CD4-positive, alpha-beta memory T cell (primary cell): ENCODE results near the gene KPNB1. TPM values are rescaled to one million over a fixed set of nuclear protein-coding genes. Genes with fewer than 3 reads are reported as not detected.
"Not testable (repeated sequence)": the region's sequence is repeated elsewhere in the genome, so short reads cannot be mapped to it uniquely, and the experiment has no call there.

Experiments used
- CTCF ChIA-PET: fragments of 350-600 bp; sonication (Branson Sonifier 250); formaldehyde crosslinking; loops from one replicate; lab custom pipeline; 2021; ENCODE audit warnings: inconsistent platforms; ENCODE audit not compliant: partially characterized antibody; lab: Charles Lee
- POLR2A ChIA-PET: fragments of 350-600 bp; sonication (Branson Sonifier 250); formaldehyde crosslinking; loops from one replicate; lab custom pipeline; 2021; ENCODE audit not compliant: partially characterized antibody; lab: Charles Lee
- DNase-seq, 5 donors: peaks; one replicate each; pipeline versions ENCODE4 v3.0.0 to v3.0.0-alpha.2; 2020 to 2022; ENCODE audit warnings: mixed read lengths in 1 of 5
- H3K27ac ChIP-seq: one replicate; pipeline ENCODE4 v1.7.0; 2013; ENCODE audit warnings: low read depth, low read length
- H3K27me3 ChIP-seq: 2 replicates; pipeline ENCODE4 v1.7.0; 2013; ENCODE audit warnings: mild to moderate bottlenecking, low read length, moderate library complexity; ENCODE audit not compliant: insufficient read depth
- H3K36me3 ChIP-seq: 2 replicates; pipeline ENCODE4 v1.7.0; 2013; ENCODE audit warnings: mild to moderate bottlenecking, low read length, moderate library complexity; ENCODE audit not compliant: insufficient read depth
- H3K4me1 ChIP-seq: 2 replicates; pipeline ENCODE4 v1.7.0; 2013; ENCODE audit warnings: mild to moderate bottlenecking, low read length, moderate library complexity; ENCODE audit not compliant: insufficient read depth
- H3K4me3 ChIP-seq, 2 donors: one replicate each; pipeline ENCODE4 v1.7.0; 2013; ENCODE audit warnings: low read length in 2 of 2, mild to moderate bottlenecking in 1 of 2
- H3K9me3 ChIP-seq, 2 donors: one replicate each; pipeline ENCODE4 v1.7.0; 2013; ENCODE audit warnings: low read length in 2 of 2, control low read depth in 1 of 2; ENCODE audit not compliant: control insufficient read depth in 1 of 2
- H3K27ac Mint-ChIP-seq, 7 donors: one replicate each; pipeline ENCODE4 v1.8.0; 2020 to 2021; ENCODE audit warnings: mixed read lengths in 7 of 7, mild to moderate bottlenecking in 6 of 7, inconsistent platforms in 3 of 7, moderate library complexity in 3 of 7
- H3K27me3 Mint-ChIP-seq, 2 donors: one replicate each; pipeline ENCODE4 v1.8.0; 2020 to 2021; ENCODE audit warnings: mixed read lengths in 2 of 2
- H3K36me3 Mint-ChIP-seq, 2 donors: one replicate each; pipeline ENCODE4 v1.8.0; 2020 to 2021; ENCODE audit warnings: mixed read lengths in 2 of 2, inconsistent platforms in 1 of 2, mild to moderate bottlenecking in 1 of 2
- H3K4me1 Mint-ChIP-seq, 4 donors: one replicate each; pipeline ENCODE4 v1.8.0; 2020 to 2021; ENCODE audit warnings: mixed read lengths in 4 of 4, mild to moderate bottlenecking in 1 of 4
- H3K4me3 Mint-ChIP-seq, 8 donors: one replicate each; pipeline ENCODE4 v1.8.0; 2020 to 2021; ENCODE audit warnings: mixed read lengths in 8 of 8, mild to moderate bottlenecking in 7 of 8, moderate library complexity in 6 of 8, inconsistent platforms in 3 of 8
- H3K9me3 Mint-ChIP-seq, 8 donors: one replicate each; pipeline ENCODE4 v1.8.0; 2020 to 2021; ENCODE audit warnings: mixed read lengths in 8 of 8, mild to moderate bottlenecking in 5 of 8, inconsistent platforms in 3 of 8, moderate library complexity in 1 of 8
- intact Hi-C: fragments of 100-400 bp; cut with micrococcal nuclease; formaldehyde crosslinking; loops from one replicate; pipeline ENCODE4 v1.15.1; 2023
- polyA plus RNA-seq, 2 donors: library from polyadenylated mRNA; unstranded; fragments of 300-500 nt; fragmentation: Illumina TruSeq; gene quantifications; one replicate each; pipeline ENCODE4 v1.2.3, GENCODE V29; 2021
- total RNA-seq, 2 experiments: library from RNA; stranded (reverse); gene quantifications; one replicate each; pipeline ENCODE4 v1.2.3, GENCODE V29; 2021

KPNB1 gene
- total and polyA plus RNA-seq, 4 experiments from 2014 or later: 13.4 to 268 (median 142) TPM

DNA sequence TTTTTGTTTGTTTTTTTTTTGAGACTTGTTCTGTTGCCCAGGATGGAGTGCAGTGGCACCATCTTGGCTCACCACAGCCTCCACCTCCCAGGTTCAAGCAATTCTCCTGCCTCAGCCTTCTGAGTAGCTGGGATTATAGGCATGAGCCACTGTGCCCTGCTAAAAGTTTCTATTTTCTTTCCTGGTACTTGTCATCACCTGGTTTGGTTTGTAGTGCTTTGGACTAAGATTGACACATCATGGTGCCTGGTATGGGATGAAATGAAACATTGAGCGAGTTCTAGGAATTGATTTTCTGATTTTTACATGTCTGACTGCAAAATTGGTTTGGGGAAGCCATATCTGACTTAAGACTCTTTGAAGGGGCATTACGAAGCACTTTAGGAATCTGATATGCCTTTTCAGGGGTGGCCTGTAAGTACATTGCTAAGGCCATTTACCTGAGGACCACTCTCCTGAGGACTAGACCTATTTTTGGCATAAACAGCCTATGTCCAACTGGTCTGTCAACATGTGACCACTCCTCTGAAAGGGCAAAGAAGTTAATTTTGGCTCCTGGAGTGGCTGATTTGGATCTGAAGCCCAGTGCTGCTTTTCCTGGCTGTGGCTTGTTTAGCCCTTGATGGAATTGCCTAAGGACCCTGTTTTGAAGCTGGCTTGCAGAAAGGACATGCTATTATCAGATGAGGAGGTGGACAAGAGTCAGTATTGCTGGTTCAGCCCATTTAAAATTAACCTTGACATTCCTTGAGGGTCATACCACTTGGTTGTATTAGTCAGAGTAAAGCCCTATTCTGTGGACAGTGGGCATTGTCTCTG, 25.9 kb downstream of the KPNB1 start:
- Histone ChIP-seq H3K27me3 (no peaks in the 10 kb centered on the region), H3K4me3 (no peak overlapping the region), H3K9me3 (no peaks in the 10 kb centered on the region), H3K4me1 (peaks cover 1% of the 10 kb centered on the region), H3K27ac (no peak overlapping the region), H3K36me3 (peaks cover 91% of the 10 kb centered on the region)
- Mint-ChIP-seq H3K27me3 (no peaks in the 10 kb centered on the region), H3K4me1 (peaks cover 0 to 15% (median 8%) of the 10 kb centered on the region in 4 donors), H3K27ac (peak overlapping the region in 6 of 7 donors; percentile 4 to 78 (median 68)), H3K9me3 (no peaks in the 10 kb centered on the region), H3K36me3 (peaks cover 70 to 88% of the 10 kb centered on the region in 2 donors), H3K4me3 (no peak overlapping the region)
- DNase-seq: no peak
- CTCF ChIA-PET: interaction anchor here (0.8 to 10.4 kb wide), 5 partner anchors 11 to 58 kb away, joined by 3 to 100 read pairs (median 4); partner anchors contain the start of gene TBX21
- POLR2A ChIA-PET: interaction anchor here (0.8 to 1.9 kb wide), 3 partner anchors 9 to 25 kb away, joined by 3 to 6 read pairs (median 3); no protein-coding TSS in a partner anchor
- intact Hi-C loops: no loop called here

DNA sequence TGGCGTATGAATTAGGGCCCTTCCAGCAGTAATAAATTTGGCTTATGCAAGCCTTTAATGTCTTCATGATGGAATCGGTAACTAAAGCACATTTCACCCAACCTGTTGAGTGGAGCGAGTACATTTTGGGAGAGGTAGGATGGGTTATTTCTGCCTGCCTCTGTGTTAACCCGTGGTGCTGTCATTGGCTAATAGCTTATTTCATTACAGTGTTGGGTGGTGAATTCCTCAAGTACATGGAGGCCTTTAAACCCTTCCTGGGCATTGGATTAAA, 26.4 kb downstream of the KPNB1 start:
- H3K27ac Mint-ChIP-seq: no peak overlapping the region
- CTCF ChIA-PET: interaction anchor here (0.6 to 10.4 kb wide), 6 partner anchors 12 to 114 kb away, joined by 3 to 100 read pairs (median 4); partner anchors contain the start of gene TBX21

DNA sequence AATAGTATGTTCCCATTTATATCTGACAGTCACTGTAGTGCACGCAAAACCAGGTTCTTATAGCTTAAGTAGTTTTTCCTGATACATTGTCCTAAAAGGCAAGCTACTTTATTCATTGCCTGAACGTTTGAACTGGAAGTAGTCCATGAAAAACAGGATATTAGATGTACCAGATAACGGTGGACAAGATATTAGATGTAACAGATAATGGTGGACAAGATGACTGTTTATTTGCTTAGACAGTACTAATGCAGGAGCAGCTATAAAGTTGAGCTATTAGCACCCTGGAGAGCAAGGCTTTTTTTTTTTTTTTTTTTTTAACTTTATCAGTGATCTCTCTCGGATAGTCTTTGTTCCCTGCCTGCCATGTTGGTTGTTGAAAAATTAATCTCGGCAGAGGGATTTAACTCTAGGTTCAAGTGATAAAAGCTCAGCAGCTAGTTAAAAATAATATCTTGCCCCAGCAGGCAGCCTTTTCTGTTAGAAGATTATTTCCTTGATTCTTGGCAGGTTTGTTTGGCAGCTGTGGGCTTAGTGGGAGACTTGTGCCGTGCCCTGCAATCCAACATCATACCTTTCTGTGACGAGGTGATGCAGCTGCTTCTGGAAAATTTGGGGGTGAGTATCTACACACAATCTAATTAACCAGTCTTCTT, 26.9 kb downstream of the KPNB1 start:
- POLR2A ChIA-PET: interaction anchor here (0.6 to 1.2 kb wide), 4 partner anchors 10 to 28 kb away, joined by 3 to 4 read pairs (median 4); no protein-coding TSS in a partner anchor
- peak overlapping the region in 1 of 7 donors; percentile 48 for H3K27ac Mint-ChIP-seq

More for the DNA sequence above, 26.4 kb downstream of the KPNB1 start:
- Mint-ChIP-seq H3K4me1 (peaks cover 0 to 15% (median 8%) of the 10 kb centered on the region in 4 donors), H3K36me3 (peaks cover 70 to 86% of the 10 kb centered on the region in 2 donors), H3K4me3 (no peak overlapping the region), H3K27me3 (no peaks in the 10 kb centered on the region), H3K9me3 (no peaks in the 10 kb centered on the region)
- POLR2A ChIA-PET: interaction anchor here (0.6 to 1.2 kb wide), 3 partner anchors 9 to 27 kb away, joined by 3 to 4 read pairs (median 3); no protein-coding TSS in a partner anchor
- no peaks in the 10 kb centered on the region for H3K4me1 ChIP-seq
- no peak overlapping the region for H3K27ac ChIP-seq
- DNase-seq: no peak
- H3K27me3 ChIP-seq: no peaks in the 10 kb centered on the region
- H3K4me3 ChIP-seq: no peak overlapping the region
- intact Hi-C loops: no loop called here
- H3K36me3 ChIP-seq: peaks cover 89% of the 10 kb centered on the region
- no peaks in the 10 kb centered on the region for H3K9me3 ChIP-seq

DNA sequence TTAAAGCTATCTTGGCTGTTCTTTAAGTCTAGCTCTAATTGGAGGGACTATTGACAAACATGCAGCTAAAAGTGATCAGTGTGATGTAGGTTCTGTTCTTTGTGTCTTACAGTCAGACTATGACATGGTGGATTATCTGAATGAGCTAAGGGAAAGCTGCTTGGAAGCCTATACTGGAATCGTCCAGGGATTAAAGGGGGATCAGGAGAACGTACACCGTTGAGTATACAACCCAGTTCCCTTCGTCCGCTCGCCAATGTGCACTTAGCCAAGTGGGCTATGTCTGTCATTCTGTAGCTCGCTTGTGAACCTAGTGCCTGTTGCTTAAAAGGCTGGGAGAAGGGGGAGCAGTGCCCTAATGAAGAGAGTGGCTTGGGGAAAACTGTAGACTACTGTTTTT, 28.5 kb downstream of the KPNB1 start:
- H3K36me3 Mint-ChIP-seq: peaks cover 69 to 85% of the 10 kb centered on the region in 2 donors
- H3K9me3 ChIP-seq: no peaks in the 10 kb centered on the region
- ChIA-PET POLR2A (interaction anchor here (2.0 to 2.4 kb wide), 2 partner anchors 15 to 28 kb away, joined by 7 to 8 read pairs; partner anchors contain the start of genes KPNB1 and TBKBP1), CTCF (interaction anchor here (1.1 to 10.4 kb wide), 5 partner anchors 14 to 64 kb away, joined by 4 to 100 read pairs (median 9); no protein-coding TSS in a partner anchor)
- H3K4me3 ChIP-seq: no peak overlapping the region
- H3K27me3 ChIP-seq: no peaks in the 10 kb centered on the region
- DNase-seq: no peak
- H3K27me3 Mint-ChIP-seq: no peaks in the 10 kb centered on the region
- H3K4me1 ChIP-seq: no peaks in the 10 kb centered on the region
- peak overlapping the region in 3 of 7 donors; percentile 8 to 79 (median 46) for H3K27ac Mint-ChIP-seq
- no peak overlapping the region for H3K4me3 Mint-ChIP-seq
- no peaks in the 10 kb centered on the region for H3K9me3 Mint-ChIP-seq
- intact Hi-C loops: no loop called here
- no peak overlapping the region for H3K27ac ChIP-seq
- peaks cover 84% of the 10 kb centered on the region for H3K36me3 ChIP-seq
- H3K4me1 Mint-ChIP-seq: peaks cover 0 to 11% (median 7%) of the 10 kb centered on the region in 4 donors

More for the DNA sequence above, 26.9 kb downstream of the KPNB1 start:
- Mint-ChIP-seq H3K9me3 (no peaks in the 10 kb centered on the region), H3K36me3 (peaks cover 69 to 82% of the 10 kb centered on the region in 2 donors), H3K4me1 (peaks cover 0 to 15% (median 8%) of the 10 kb centered on the region in 4 donors), H3K27me3 (no peaks in the 10 kb centered on the region), H3K4me3 (no peak overlapping the region)
- H3K4me3 ChIP-seq: no peak overlapping the region
- peaks cover 88% of the 10 kb centered on the region for H3K36me3 ChIP-seq
- H3K27ac ChIP-seq: no peak overlapping the region
- no peak for DNase-seq
- CTCF ChIA-PET: interaction anchor here (0.6 to 10.4 kb wide), 6 partner anchors 12 to 113 kb away, joined by 3 to 100 read pairs (median 4); partner anchors contain the start of gene TBX21
- no peaks in the 10 kb centered on the region for H3K4me1 ChIP-seq
- no peaks in the 10 kb centered on the region for H3K27me3 ChIP-seq
- intact Hi-C loops: no loop called here
- no peaks in the 10 kb centered on the region for H3K9me3 ChIP-seq

DNA sequence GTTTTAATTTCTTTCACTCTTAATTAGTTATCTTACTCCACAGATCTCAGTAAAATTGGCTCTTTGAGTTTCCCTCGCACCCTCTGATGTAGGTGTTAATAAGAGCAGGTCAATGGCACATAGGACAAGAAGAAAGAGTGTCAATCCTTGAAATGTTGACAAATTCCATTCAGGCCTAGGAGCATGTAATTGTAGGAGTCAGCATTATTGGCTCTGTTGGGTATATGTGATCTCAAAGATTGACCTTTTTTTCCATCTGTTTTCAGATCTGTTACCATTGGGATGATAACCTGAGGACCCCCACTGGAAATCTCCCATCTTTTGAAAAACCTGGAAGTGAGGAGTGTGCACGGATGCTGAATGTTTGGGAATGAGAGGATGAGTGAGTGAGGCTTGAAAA, 32.4 kb downstream of the KPNB1 start:
- Histone ChIP-seq H3K4me1 (no peaks in the 10 kb centered on the region), H3K36me3 (peaks cover 54% of the 10 kb centered on the region), H3K4me3 (no peak overlapping the region), H3K27me3 (no peaks in the 10 kb centered on the region), H3K9me3 (no peaks in the 10 kb centered on the region), H3K27ac (no peak overlapping the region)
- ChIA-PET POLR2A (interaction anchor here (1.6 kb wide), 1 partner anchor 11 kb away, joined by 3 read pairs; no protein-coding TSS in a partner anchor), CTCF (interaction anchor here (1.4 kb wide), 1 partner anchor 14 kb away, joined by 3 read pairs; no protein-coding TSS in a partner anchor)
- H3K36me3 Mint-ChIP-seq: peaks cover 42 to 74% of the 10 kb centered on the region in 2 donors
- no peak for DNase-seq
- no peaks in the 10 kb centered on the region for H3K27me3 Mint-ChIP-seq
- no peaks in the 10 kb centered on the region for H3K9me3 Mint-ChIP-seq
- H3K27ac Mint-ChIP-seq: peak overlapping the region in 3 of 7 donors; percentile 1 to 64 (median 26)
- no peak overlapping the region for H3K4me3 Mint-ChIP-seq
- intact Hi-C loops: no loop called here
- H3K4me1 Mint-ChIP-seq: peaks cover 2 to 9% (median 6%) of the 10 kb centered on the region in 4 donors

DNA sequence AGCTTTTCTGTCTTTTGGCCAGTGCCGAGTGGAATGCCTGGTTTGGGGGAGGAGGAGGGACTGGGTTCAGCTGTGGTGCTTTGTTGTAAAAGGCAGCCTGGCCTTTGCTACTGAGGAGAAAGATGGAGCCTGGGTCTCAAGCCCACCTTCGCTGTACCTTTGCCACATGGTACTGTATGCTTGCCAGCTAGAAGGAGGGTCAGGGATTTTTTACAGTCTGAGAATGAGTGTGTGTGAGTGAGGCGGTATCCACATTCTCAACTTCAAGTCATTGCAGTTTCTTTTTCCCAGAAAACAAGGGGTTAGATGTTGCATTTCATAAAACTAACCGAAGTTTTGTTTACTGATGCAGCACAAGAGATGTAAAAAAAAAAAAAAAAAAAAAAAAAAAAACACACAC, 33.0 kb downstream of the KPNB1 start:
- H3K9me3 Mint-ChIP-seq, H3K27ac ChIP-seq, H3K9me3 ChIP-seq, H3K27me3 ChIP-seq, H3K4me3 Mint-ChIP-seq, H3K27me3 Mint-ChIP-seq, H3K4me3 ChIP-seq, intact Hi-C loops, H3K4me1 ChIP-seq, DNase-seq: not testable (repeated sequence)
- POLR2A ChIA-PET: interaction anchor here (1.6 kb wide), 1 partner anchor 10 kb away, joined by 3 read pairs; no protein-coding TSS in a partner anchor
- peaks cover 48% of the 10 kb centered on the region for H3K36me3 ChIP-seq
- Mint-ChIP-seq H3K4me1 (peaks cover 2 to 13% (median 6%) of the 10 kb centered on the region in 4 donors), H3K27ac (peak overlapping the region in 1 of 7 donors; percentile 75), H3K36me3 (peaks cover 36 to 69% of the 10 kb centered on the region in 2 donors)
- CTCF ChIA-PET: interaction anchor here (0.7 to 1.4 kb wide), 2 partner anchors 14 to 50 kb away, joined by 3 to 4 read pairs; partner anchors contain the start of gene TBX21
